Stimulated activated CD8-positive, alpha-beta memory T cell treated with anti-CD3 and anti-CD28 coated beads, Interleukin-7, amount 100 ng/mL, for 1 hour (primary cell): Measurements from ENCODE around the gene RNASE8.

Experiments
- DNase-seq, 2 donors: peaks; one replicate each; pipeline ENCODE4 v3.0.0-alpha.2; 2020; ENCODE audit warnings: low read depth in 2 of 2

RNASE8 gene

DNA sequence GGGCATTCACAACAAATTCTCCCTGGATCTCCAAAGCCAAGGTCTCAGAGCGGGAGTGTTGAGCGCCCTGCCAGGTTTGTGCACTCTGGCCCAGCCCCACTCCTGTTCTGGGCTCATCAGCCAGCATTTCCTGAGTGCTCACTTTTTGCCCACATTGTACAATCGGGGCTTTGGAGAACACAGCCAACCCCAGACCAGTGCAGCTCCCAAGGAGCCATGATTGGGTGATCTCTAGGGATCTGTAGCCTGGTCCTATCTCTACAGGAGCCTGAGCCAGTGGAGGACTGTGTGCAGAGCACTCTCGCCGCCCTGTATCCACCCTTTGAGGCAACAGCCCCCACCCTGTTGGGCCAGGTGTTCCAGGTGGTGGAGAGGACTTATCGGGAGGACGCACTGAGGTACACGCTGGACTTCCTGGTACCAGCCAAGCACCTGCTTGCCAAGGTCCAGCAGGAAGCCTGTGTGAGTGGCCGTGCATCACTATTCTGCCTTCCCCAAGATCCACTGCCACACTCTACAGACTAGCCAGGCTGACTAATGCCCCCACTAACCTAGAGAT is 15.2 kb downstream of the RNASE8 start:
- no peak for DNase-seq

DNA sequence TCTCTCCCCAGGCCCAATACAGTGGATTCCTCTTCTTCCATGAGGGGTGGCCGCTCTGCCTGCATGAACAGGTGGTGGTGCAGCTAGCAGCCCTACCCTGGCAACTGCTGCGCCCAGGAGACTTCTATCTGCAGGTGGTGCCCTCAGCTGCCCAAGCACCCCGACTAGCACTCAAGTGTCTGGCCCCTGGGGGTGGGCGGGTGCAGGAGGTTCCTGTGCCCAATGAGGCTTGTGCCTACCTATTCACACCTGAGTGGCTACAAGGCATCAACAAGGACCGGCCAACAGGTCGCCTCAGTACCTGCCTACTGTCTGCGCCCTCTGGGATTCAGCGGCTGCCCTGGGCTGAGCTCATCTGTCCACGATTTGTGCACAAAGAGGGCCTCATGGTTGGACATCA is 16.3 kb downstream of the RNASE8 start:
- no peak for DNase-seq

DNA sequence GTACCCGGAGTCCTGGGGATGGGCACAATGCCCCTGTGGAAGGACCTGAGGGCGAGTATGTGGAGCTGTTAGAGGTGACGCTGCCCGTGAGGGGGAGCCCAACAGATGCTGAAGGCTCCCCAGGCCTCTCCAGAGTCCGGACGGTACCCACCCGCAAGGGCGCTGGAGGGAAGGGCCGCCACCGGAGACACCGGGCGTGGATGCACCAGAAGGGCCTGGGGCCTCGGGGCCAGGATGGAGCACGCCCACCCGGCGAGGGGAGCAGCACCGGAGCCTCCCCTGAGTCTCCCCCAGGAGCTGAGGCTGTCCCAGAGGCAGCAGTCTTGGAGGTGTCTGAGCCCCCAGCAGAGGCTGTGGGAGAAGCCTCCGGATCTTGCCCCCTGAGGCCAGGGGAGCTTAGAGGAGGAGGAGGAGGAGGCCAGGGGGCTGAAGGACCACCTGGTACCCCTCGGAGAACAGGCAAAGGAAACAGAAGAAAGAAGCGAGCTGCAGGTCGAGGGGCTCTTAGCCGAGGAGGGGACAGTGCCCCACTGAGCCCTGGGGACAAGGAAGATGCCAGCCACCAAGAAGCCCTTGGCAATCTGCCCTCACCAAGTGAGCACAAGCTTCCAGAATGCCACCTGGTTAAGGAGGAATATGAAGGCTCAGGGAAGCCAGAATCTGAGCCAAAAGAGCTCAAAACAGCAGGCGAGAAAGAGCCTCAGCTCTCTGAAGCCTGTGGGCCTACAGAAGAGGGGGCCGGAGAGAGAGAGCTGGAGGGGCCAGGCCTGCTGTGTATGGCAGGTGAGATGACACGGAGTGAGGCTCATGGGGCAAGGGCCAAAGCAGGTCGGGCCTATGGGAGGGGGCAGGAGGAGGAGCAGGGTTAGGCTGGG is 17.0 kb downstream of the RNASE8 start:
- no peak for DNase-seq

DNA sequence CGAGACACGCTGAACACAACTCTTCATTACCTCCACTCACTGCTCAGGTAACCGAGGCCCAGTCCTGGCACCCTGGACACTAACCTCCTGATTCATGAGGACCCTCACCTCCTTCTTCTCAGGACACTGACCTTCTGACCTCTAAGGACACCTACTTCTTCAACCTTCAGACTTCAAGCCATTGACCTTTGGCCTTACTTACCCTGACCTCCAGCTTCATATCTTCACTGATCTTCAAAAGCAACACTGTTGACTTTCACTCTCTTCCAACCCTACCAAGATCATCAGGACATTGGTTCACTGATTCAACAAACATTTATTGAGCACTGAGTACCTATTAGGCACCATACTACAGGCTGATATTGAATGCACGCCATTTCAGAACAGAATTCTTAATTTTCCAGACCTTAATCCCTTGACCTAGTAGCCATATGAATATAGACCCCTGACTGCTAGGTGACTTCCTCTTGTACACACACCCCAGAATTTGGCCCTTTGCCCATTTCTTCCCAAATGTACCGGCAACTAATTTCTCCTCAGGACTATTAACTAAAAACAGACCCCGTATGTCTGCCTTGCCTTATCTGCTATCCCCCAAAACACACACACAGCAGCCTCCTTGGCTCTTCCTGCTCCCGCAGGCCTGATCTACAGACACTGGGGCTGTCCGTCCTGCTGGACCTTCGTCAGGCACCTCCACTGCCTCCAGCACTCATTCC is 18.3 kb downstream of the RNASE8 start:
- no peak for DNase-seq

DNA sequence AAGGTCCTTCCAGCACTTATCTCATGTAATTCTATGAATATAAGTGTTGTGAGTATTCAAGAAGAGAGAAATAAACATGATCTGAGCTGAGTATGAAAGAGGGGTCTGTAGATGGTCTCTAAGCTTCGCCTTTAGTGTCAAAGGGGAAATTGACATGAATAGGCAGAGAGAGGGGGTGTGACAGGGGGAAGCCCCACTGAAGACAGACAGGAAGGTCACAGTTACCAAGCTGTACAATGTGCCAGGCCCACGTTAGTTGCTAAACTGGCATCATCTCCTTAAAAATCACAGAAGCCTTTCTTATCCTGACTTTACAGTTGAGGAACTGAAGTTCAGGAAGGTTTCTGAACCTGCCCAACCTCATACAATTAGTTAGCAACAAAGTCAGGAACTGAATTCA is 20.1 kb downstream of the RNASE8 start:
- no peak for DNase-seq

DNA sequence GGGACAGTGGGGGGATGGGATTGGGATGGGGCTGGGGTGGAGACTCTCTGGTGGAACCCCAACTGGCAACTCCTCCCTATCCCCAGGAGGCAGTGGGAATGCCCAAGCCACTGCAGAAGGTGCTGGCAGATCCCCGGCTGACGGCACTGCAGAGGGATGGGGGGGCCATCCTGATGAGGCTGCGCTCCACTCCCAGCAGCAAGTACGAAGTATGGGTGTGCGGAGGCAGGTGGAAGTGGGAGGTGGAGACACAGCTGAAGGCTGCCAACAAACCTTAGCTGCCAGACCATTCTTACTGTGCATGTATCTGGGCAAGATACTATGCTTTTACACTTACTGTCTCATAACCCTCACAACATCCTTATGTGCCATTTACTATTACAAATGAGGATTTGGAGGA is 20.7 kb downstream of the RNASE8 start:
- no peak for DNase-seq

DNA sequence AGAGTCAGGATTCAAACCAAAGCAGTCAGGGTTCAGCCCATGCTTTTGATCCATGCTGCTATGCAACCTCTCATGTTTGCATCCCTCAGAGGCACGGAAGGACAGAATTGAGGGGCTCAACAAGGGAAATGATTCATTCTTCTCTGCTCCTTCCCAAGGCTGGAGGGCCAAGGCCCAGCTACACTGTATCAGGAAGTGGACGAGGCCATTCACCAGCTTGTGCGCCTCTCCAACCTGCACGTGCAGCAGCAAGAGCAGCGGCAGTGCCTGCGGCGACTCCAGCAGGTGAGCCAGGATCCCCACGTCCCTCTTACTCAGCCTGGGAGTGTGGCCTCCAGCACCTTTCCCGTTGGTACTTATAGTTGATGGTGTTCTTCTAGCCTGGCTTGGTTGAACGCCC is 21.1 kb downstream of the RNASE8 start:
- no peak for DNase-seq

DNA sequence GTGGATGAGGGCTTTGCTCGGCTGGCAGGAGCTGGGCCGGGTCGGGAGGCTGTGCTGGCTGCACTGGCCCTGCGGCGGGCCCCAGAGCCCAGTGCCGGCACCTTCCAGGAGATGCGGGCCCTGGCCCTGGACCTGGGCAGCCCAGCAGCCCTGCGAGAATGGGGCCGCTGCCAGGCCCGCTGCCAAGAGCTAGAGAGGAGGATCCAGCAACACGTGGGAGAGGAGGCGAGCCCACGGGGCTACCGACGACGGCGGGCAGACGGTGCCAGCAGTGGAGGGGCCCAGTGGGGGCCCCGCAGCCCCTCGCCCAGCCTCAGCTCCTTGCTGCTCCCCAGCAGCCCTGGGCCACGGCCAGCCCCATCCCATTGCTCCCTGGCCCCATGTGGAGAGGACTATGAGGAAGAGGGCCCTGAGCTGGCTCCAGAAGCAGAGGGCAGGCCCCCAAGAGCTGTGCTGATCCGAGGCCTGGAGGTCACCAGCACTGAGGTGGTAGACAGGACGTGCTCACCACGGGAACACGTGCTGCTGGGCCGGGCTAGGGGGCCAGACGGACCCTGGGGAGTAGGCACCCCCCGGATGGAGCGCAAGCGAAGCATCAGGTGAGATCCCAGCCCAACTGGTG is 24.0 kb downstream of the RNASE8 start:
- no peak for DNase-seq

DNA sequence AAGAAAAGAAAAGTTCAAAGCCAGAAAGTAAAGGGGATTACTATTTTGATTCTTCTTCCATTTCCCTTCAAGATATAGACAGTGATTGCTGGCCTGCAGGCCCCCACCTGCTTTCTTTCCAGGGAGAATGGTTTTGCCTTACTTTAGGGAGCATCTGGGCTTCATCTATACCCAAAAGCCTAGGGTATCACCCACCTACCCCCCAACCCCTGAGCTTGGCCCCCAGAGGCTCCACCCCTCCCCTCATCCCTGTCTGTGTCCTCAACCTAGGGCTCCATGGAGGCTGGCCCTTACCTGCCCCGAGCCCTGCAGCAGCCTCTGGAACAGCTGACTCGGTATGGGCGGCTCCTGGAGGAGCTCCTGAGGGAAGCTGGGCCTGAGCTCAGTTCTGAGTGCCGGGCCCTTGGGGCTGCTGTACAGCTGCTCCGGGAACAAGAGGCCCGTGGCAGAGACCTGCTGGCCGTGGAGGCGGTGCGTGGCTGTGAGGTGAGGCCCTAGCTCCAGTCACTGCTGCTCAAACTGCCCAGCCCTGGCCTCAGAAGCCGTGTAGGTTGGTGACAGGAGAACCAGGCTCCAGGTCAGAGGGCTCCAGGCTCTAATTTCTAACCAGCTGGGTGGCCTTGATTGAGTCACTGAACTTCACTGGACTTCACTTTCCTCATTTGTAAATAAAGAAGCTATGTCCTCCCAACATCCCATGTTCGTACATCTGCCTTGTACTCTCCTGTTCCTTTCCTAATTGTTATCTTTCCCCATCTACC is 26.1 kb downstream of the RNASE8 start:
- DNase-seq, result no peak

DNA sequence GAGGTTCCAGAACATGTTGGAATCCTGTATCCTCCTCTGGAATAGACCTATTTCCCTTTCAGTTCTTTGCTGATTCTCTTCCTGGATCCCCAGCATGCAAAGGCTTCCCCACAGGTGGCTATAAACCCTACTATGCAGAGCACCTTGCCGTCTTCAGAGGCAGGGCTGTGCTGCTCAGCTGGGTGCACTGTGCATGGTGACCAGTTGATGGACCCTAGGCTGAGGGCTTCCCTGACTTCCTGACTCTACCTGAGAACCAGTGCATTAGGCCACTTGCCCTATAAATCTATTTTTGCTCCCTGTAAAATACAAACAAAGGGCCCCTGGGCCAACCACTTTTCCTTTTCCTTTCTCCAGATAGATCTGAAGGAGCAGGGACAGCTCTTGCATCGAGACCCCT is 26.8 kb downstream of the RNASE8 start:
- DNase-seq, result no peak

DNA sequence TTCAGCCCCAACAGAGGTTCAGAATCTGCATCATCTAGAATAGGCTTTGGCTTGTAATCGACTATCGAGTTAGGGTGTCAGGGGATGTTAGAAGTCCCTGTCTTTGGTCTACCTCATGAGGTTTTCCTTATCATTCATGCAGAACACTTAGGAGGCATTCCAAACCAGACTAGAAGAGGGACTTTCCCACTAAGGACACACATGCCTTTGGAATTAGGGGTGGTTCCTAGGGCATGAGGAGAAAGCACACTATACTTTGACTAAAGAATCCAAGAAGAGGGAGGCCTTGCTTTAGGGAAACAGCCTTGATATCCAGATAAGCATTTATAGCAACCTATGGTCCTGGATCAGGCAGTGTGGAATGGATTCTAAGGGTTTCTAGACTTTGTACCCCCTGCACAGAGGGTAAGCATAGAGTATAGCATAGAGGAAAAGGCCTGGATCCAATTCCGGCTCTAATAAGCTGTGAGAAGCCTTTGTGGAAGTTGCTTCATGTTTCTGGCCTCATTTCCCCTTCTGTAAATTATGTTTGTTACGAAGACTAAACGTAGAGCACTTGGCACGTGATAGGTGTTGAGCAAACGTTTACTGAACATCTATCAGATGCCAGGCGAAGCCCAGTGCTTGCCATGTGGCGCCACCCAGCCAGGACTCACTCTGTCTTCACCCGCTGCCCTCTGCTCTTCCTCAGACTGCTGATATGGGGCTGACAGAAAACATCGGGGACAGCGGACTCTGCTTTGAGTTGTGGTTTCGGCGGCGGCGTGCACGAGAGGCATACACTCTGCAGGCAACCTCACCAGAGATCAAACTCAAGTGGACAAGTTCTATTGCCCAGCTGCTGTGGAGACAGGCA is 27.6 kb downstream of the RNASE8 start:
- no peak for DNase-seq

DNA sequence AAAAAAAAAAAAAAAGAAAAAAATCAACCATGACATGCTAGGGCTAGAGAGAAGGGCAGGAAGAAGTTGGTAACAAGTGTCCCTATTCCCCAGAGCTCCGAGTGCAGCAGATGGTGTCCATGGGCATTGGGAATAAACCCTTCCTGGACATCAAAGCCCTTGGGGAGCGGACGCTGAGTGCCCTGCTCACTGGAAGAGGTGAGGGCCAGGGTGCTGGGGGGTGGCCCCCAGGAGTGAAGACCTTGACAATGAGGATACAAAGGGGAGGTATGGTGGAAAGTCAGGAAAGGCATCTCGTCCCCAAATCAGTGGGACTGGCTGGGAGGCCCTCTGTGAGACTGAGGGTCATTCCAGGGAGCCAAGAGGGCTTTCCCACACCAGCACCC is 29.3 kb downstream of the RNASE8 start:
- DNase-seq, result no peak

DNA sequence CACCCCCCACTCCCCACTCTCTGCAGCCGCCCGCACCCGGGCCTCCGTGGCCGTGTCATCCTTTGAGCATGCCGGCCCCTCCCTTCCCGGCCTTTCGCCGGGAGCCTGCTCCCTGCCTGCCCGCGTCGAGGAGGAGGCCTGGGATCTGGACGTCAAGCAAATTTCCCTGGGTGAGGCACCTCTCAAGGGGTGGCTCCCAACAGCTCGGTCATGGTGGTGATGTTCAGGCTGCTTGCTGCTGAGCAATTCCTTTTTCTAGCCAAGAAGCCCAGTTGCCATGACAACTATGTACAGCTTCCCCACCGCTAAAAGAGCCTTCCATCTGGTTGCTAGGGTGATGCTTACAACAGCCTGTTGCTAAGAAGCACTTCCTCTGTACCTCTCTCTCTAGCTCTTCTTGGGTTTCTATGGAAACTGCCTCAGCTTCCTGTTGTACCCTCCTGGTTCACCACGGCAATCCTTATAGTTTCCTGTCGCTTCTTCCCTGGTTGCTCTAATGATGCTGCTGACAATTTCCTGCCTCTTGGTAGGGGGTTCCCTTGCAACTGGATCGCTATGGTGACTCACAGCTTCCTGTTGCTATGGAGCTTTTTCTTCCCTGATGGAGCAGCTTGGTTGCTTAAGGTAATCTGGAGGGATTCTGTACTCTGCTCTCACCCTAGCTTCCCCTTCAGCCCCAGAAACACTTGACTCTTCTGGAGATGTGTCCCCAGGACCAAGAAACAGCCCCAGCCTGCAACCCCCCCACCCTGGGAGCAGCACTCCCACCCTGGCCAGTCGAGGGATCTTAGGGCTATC is 29.9 kb downstream of the RNASE8 start:
- DNase-seq, result peak in 1 of 2 donors; percentile 37

DNA sequence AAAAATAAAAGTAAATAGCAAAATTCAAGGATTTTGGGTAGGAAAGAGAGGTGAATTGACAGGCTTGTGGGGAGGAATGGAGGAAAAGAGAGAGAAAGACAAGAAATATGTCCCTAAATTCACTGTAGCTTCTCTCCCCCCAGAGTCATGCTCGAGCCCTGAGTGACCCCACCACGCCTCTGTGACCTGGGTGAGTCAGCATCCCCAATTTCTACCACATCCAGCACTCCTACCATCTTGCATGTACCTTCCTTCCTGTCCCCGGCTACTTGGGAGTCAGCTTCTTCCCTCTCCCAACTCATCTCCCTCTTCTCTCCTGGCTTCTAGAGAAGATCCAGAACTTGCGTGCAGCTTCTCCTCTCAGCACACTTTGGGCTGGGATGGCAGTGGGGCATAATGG is 31.1 kb downstream of the RNASE8 start:
- DNase-seq, result no peak

DNA sequence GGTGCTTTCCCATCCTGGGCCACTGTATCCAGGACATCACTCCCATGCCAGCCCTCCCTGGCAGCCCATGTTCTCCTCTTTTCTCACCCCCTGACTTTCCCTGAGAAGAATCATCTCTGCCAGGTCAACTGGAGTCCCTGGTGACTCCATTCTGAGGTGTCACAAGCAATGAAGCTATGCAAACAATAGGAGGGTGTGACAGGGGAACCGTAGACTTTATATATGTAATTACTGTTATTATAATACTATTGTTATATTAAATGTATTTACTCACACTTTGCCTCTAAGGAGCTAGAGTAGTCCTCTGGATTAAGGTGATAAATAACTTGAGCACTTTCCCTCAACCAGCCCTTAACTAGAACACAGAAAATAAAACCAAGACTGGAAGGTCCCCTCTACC is 31.6 kb downstream of the RNASE8 start:
- no peak for DNase-seq

DNA sequence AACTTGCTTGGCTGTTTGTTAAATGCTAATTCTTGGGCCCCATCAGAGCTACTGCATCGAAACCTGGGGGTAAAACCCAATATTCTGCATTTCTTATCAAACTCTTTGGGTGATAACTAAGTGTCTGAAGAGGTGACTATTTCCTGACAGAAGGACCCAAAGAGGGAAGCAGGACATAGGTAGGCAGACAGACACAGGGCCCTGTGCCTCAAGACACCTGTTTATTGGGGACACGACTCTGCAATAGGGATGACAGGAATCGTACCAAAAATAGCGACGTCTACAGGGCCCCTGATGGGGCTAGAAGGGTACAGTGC is 32.2 kb downstream of the RNASE8 start:
- no peak for DNase-seq

DNA sequence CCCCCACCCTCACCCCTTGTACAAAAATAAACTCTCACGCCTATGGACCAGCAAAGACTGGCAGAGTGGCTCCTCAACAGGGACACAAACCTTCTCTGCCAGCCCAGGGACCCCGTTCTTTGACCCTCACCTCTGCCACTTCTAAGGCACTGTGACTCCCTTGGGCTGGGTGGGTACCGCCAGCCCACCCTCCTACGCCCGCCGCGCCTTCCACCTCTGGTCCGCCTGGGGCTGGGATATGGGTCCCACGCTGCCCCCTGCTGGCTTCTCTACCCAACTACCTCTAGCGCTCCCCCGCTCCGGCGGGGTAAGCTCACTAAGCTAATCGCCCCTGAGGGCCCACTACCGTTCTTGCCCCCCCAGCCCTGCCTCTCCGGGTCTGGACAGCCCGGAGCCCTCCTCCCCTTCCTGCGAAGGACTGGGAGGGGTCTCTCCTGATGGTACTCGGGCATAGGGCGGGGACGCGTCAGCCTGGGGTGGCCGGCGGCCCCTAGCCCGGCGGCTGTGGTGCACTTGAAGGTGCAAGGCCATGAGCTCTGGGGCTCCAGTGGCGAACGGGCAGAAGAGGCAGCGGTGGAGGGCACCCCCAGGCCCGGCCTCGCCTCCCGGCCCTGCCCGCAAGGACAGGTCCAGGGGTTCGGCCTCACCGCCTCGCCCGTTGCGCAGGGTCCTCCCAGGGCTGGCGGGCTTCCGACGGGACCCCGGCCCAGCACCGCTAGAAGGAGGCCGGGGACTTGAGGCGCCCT is 32.7 kb downstream of the RNASE8 start:
- no peak for DNase-seq

DNA sequence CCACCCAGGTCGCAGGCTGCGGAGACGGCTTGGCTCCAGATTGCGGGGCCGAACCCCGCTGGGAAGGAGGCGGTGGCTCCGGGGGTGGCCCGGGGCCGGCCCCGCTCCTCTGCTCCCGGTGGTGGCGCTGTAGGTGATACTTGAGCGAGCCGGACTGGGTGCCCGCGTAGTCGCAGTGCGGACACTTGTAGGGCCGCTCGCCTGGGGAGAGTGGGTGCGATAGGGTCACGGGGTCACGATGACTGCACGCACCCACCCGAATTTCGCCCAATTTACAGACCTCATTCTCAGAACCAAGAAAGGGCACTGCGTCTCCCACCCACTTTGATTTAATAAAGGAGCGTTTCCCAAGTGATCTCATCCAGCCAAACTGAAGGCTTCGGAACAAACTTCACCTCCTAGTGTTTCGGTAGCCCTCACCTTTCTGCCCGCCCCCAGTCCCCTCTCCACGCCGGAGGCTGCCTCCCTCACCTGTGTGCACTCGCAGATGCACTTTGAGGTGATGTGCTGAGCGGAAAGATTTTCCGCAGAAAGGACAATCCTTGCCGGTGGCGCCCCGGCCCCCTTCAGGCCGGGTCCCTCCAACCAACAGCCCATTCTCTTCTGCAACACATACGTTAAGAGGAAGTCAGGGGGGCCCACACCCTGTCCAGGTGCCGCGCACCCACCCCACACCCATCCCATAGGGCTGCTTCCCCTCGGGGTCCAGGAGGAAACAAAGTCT is 33.5 kb downstream of the RNASE8 start:
- no peak for DNase-seq

DNA sequence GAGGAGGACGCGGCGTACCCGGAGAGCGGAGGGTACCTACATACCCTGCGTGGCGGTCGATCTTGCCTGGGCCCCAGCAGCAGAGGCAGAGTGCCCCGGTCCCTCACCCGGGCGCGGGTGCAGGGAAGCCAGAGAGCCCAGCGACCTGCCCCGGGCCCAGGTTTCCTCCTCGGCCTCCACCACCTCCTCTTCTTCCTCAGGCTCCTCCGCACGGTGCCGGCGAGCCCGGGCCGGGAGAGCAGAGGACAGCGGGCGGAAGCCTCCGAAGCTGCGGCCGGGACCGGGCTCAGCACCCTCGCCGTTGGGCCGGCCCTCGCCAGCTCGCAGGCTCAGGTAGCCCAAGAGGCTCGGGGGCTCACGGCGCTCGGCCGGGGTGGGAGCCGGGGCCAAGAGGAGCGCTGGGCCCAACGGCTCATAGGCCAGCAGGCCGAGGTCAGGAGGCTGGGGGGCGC is 34.2 kb downstream of the RNASE8 start:
- DNase-seq, result no peak
